ENCODE data around the gene PGK1. TPM values are rescaled to one million over a fixed set of nuclear protein-coding genes. Genes with fewer than 3 reads are reported as not detected.
"Not testable (repeated sequence)": the region's sequence is repeated elsewhere in the genome, so short reads cannot be mapped to it uniquely, and the experiment has no call there.

Gene PGK1
- total RNA-seq, 1 experiment from 2014 or later: 391 TPM

DNA sequence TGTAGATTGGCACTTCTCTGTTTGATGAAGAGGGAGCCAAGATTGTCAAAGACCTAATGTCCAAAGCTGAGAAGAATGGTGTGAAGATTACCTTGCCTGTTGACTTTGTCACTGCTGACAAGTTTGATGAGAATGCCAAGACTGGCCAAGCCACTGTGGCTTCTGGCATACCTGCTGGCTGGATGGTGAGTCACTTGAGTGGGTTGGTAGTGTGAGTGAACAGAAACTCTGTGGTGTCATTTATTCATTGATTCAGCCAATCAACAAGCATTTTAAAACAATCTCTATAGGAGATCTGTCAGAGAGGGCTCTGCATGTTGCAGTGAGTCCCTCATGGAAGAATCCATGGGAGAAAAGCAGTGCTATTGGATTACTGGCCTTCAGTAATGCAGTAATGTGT lies 19.1 kb downstream of the PGK1 start:
- H3K4me1 Mint-ChIP-seq (ENCODE audit: low read depth, unreplicated experiment): no peaks in the 10 kb centered on the region
- no peaks in the 10 kb centered on the region for H3K27me3 ChIP-seq (replicated peaks; ENCODE audit: control insufficient read depth, insufficient read depth, low read length)
- H3K36me3 Mint-ChIP-seq (ENCODE audit: insufficient read depth, unreplicated experiment): peaks cover 80% of the 10 kb centered on the region
- TF ChIP-seq, protein P1, sequence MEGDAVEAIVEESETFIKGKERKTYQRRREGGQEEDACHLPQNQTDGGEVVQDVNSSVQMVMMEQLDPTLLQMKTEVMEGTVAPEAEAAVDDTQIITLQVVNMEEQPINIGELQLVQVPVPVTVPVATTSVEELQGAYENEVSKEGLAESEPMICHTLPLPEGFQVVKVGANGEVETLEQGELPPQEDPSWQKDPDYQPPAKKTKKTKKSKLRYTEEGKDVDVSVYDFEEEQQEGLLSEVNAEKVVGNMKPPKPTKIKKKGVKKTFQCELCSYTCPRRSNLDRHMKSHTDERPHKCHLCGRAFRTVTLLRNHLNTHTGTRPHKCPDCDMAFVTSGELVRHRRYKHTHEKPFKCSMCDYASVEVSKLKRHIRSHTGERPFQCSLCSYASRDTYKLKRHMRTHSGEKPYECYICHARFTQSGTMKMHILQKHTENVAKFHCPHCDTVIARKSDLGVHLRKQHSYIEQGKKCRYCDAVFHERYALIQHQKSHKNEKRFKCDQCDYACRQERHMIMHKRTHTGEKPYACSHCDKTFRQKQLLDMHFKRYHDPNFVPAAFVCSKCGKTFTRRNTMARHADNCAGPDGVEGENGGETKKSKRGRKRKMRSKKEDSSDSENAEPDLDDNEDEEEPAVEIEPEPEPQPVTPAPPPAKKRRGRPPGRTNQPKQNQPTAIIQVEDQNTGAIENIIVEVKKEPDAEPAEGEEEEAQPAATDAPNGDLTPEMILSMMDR (IDR thresholded peaks at IDR 0.05; ENCODE audit: insufficient read depth in 1 of 2, low read depth in 1 of 2, low read length in 1 of 2, severe bottlenecking in 1 of 2, unreplicated experiment in 1 of 2): no peak
- CTCF ChIA-PET: no interaction called here
- no peaks in the 10 kb centered on the region for H3K9me3 Mint-ChIP-seq (ENCODE audit: unreplicated experiment)
- no TSS peak for BruUV-seq (replicated peaks)
- no peaks in the 10 kb centered on the region for H3K27me3 Mint-ChIP-seq (ENCODE audit: insufficient read depth, unreplicated experiment)
- no peaks in the 10 kb centered on the region for H3K4me1 ChIP-seq
- POLR2A ChIA-PET: no interaction called here
- H3K4me3 Mint-ChIP-seq (ENCODE audit: unreplicated experiment): no peak overlapping the region
- peaks cover 3% of the 10 kb centered on the region; the same call in 1 of the 2 replicates for H3K36me3 ChIP-seq (ENCODE audit: control insufficient read depth, insufficient read depth, low read length)
- no peak for DNase-seq
- H3K4me3 ChIP-seq (ENCODE audit: low read depth, low read length): no peak overlapping the region
- H3K9me3 ChIP-seq: no peaks in the 10 kb centered on the region
- intact Hi-C loops (cut with micrococcal nuclease; ENCODE audit: unreplicated experiment): no loop called here
- no peak overlapping the region for H3K27ac Mint-ChIP-seq (ENCODE audit: unreplicated experiment)

DNA sequence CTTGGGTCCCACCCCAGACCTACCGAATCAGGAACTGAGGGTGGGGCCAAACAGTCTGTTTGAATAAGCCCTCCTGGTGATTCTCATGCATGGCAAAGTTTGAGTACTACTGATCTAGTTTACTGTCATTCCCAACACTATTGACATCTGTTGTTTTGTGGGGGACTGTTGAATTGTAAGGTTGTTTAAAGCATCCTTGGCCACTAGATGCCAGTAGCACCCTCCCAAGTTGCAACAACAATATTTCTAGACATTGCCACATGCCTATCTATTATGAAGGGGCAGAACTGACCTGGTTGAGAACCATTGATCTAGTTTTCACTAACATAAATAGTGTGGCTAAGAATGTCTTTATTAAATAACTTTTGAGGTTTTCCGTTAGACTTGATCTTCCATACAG lies 20.3 kb downstream of the PGK1 start:
- Mint-ChIP-seq H3K27me3 (ENCODE audit: insufficient read depth, unreplicated experiment) (no peaks in the 10 kb centered on the region), H3K36me3 (ENCODE audit: insufficient read depth, unreplicated experiment) (peaks cover 86% of the 10 kb centered on the region), H3K4me3 (ENCODE audit: unreplicated experiment) (no peak overlapping the region), H3K27ac (ENCODE audit: unreplicated experiment) (no peak overlapping the region), H3K4me1 (ENCODE audit: low read depth, unreplicated experiment) (no peaks in the 10 kb centered on the region), H3K9me3 (ENCODE audit: unreplicated experiment) (no peaks in the 10 kb centered on the region)
- ChIA-PET CTCF (no interaction called here), POLR2A (interaction anchor here (0.5 kb wide), 1 partner anchor 13 kb away, joined by 3 read pairs; no protein-coding TSS in a partner anchor)
- intact Hi-C loops (cut with micrococcal nuclease; ENCODE audit: unreplicated experiment): no loop called here
- Histone ChIP-seq H3K4me3 (ENCODE audit: low read depth, low read length) (no peak overlapping the region), H3K4me1 (no peaks in the 10 kb centered on the region), H3K9me3 (no peaks in the 10 kb centered on the region), H3K27me3 (replicated peaks; ENCODE audit: control insufficient read depth, insufficient read depth, low read length) (no peaks in the 10 kb centered on the region), H3K36me3 (ENCODE audit: control insufficient read depth, insufficient read depth, low read length) (peaks cover 2% of the 10 kb centered on the region; the same call in 1 of the 2 replicates)
- BruUV-seq (replicated peaks): no TSS peak
- no peak for DNase-seq
- TF ChIP-seq, protein P1 (IDR thresholded peaks at IDR 0.05; ENCODE audit: insufficient read depth in 1 of 2, low read depth in 1 of 2, low read length in 1 of 2, severe bottlenecking in 1 of 2, unreplicated experiment in 1 of 2): peak in 1 of 2 experiments; percentile 14

DNA sequence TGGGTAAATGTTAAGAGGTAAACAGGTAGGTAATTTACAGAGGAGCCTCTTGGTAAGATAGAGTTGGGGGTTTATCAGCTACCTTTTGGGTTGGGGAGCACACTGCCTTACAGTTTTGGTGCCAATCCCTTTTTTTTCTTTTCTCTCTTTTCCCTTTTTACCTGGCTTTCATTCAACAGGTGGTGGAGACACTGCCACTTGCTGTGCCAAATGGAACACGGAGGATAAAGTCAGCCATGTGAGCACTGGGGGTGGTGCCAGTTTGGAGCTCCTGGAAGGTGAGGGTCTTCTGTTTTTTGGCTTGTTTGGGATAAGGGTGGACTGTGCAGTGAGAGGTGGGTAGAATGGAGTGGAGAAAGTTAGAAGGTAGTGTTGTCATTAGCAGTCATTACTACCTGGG lies 21.1 kb downstream of the PGK1 start:
- Mint-ChIP-seq H3K9me3 (ENCODE audit: unreplicated experiment) (no peaks in the 10 kb centered on the region), H3K27ac (ENCODE audit: unreplicated experiment) (no peak overlapping the region), H3K27me3 (ENCODE audit: insufficient read depth, unreplicated experiment) (no peaks in the 10 kb centered on the region), H3K4me3 (ENCODE audit: unreplicated experiment) (no peak overlapping the region), H3K4me1 (ENCODE audit: low read depth, unreplicated experiment) (no peaks in the 10 kb centered on the region), H3K36me3 (ENCODE audit: insufficient read depth, unreplicated experiment) (peaks cover 81% of the 10 kb centered on the region)
- ChIA-PET POLR2A (no interaction called here), CTCF (no interaction called here)
- Histone ChIP-seq H3K4me1 (no peaks in the 10 kb centered on the region), H3K27me3 (replicated peaks; ENCODE audit: control insufficient read depth, insufficient read depth, low read length) (no peaks in the 10 kb centered on the region), H3K36me3 (ENCODE audit: control insufficient read depth, insufficient read depth, low read length) (peaks cover 2% of the 10 kb centered on the region; the same call in 1 of the 2 replicates), H3K4me3 (ENCODE audit: low read depth, low read length) (no peak overlapping the region), H3K9me3 (no peaks in the 10 kb centered on the region)
- TF ChIP-seq, protein P1 (IDR thresholded peaks at IDR 0.05; ENCODE audit: insufficient read depth in 1 of 2, low read depth in 1 of 2, low read length in 1 of 2, severe bottlenecking in 1 of 2, unreplicated experiment in 1 of 2): no peak
- no peak for DNase-seq
- intact Hi-C loops (cut with micrococcal nuclease; ENCODE audit: unreplicated experiment): no loop called here
- BruUV-seq (replicated peaks): no TSS peak

DNA sequence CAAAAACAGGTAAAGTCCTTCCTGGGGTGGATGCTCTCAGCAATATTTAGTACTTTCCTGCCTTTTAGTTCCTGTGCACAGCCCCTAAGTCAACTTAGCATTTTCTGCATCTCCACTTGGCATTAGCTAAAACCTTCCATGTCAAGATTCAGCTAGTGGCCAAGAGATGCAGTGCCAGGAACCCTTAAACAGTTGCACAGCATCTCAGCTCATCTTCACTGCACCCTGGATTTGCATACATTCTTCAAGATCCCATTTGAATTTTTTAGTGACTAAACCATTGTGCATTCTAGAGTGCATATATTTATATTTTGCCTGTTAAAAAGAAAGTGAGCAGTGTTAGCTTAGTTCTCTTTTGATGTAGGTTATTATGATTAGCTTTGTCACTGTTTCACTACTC lies 21.7 kb downstream of the PGK1 start:
- H3K4me3 ChIP-seq (ENCODE audit: low read depth, low read length); H3K36me3 ChIP-seq (ENCODE audit: control insufficient read depth, insufficient read depth, low read length); H3K4me1 ChIP-seq; DNase-seq; H3K27me3 Mint-ChIP-seq (ENCODE audit: insufficient read depth, unreplicated experiment); POLR2A ChIA-PET; H3K27ac Mint-ChIP-seq (ENCODE audit: unreplicated experiment); intact Hi-C loops (cut with micrococcal nuclease; ENCODE audit: unreplicated experiment); H3K9me3 ChIP-seq; H3K4me1 Mint-ChIP-seq (ENCODE audit: low read depth, unreplicated experiment); H3K4me3 Mint-ChIP-seq (ENCODE audit: unreplicated experiment); H3K9me3 Mint-ChIP-seq (ENCODE audit: unreplicated experiment); CTCF ChIA-PET; H3K27me3 ChIP-seq (replicated peaks; ENCODE audit: control insufficient read depth, insufficient read depth, low read length): not testable (repeated sequence)
- TSS peak; percentile 46 for BruUV-seq (replicated peaks)
- peaks cover 80% of the 10 kb centered on the region for H3K36me3 Mint-ChIP-seq (ENCODE audit: insufficient read depth, unreplicated experiment)
